GM23338 (cell line): ENCODE results near the gene IFNG. TPM values are rescaled to one million over a fixed set of nuclear protein-coding genes. Genes with fewer than 3 reads are reported as not detected.
A peak's percentile ranks its signal among the peaks of the same experiment; 100 is the strongest.

ENCODE experiments used
- ATAC-seq: fragments of 200-7000 bp; cut with Tn5 transposase; 3 replicates; pipeline ENCODE4 v1.9.1; 2020
- DNase-seq: peaks from one replicate; pipeline ENCODE4 v3.0.0-alpha.2; 2015; ENCODE audit warnings: low spot score
- H2AFZ ChIP-seq: fragments of 200-600 bp; sonication (generic); 2 replicates; pipeline ENCODE4 v1.8.0; 2016; ENCODE audit warnings: antibody characterized with exemption, mild to moderate bottlenecking, moderate library complexity
- H3F3A ChIP-seq: fragments of 200-600 bp; sonication (generic); replicated peaks from 2 replicates; pipeline ENCODE4 v1.8.0; 2017; ENCODE audit warnings: antibody characterized with exemption, mixed run types, low read depth
- H3K27ac ChIP-seq: fragments of 200-600 bp; sonication (generic); 2 replicates; pipeline ENCODE4 v1.6.1; 2016; ENCODE audit warnings: low read depth
- H3K27me3 ChIP-seq: fragments of 200-600 bp; sonication (generic); 2 replicates; pipeline ENCODE4 v1.8.0; 2016; ENCODE audit warnings: mild to moderate bottlenecking, mixed run types, moderate library complexity; ENCODE audit not compliant: insufficient read depth
- H3K36me3 ChIP-seq: fragments of 200-600 bp; sonication (generic); 2 replicates; pipeline ENCODE4 v1.8.0; 2016; ENCODE audit warnings: mild to moderate bottlenecking; ENCODE audit not compliant: insufficient read depth
- H3K4me1 ChIP-seq: fragments of 200-600 bp; sonication (generic); 2 replicates; pipeline ENCODE4 v1.8.0; 2016; ENCODE audit warnings: mild to moderate bottlenecking, moderate library complexity; ENCODE audit not compliant: insufficient read depth
- H3K4me2 ChIP-seq: fragments of 200-600 bp; sonication (generic); 2 replicates; pipeline ENCODE4 v1.7.1; 2017; ENCODE audit warnings: mixed run types
- H3K4me3 ChIP-seq: fragments of 200-600 bp; sonication (generic); 2 replicates; pipeline ENCODE4 v1.6.1; 2016; ENCODE audit warnings: mixed run types
- H3K79me2 ChIP-seq: fragments of 200-600 bp; sonication (generic); replicated peaks from 2 replicates; pipeline ENCODE4 v1.8.0; 2017; ENCODE audit warnings: mild to moderate bottlenecking; ENCODE audit not compliant: insufficient read depth
- H3K9me2 ChIP-seq: fragments of 200-600 bp; sonication (generic); 2 replicates; pipeline ENCODE4 v1.8.0; 2017; ENCODE audit not compliant: insufficient read depth
- H4K20me1 ChIP-seq: fragments of 200-600 bp; sonication (generic); replicated peaks from 2 replicates; pipeline ENCODE4 v1.8.0; 2017; ENCODE audit warnings: mild to moderate bottlenecking; ENCODE audit not compliant: insufficient read depth
- H3K27ac Mint-ChIP-seq: 2 replicates; pipeline ENCODE4 v1.8.0; 2020; ENCODE audit warnings: inconsistent platforms, mild to moderate bottlenecking, moderate library complexity, mixed read lengths
- H3K27me3 Mint-ChIP-seq: 3 replicates; pipeline ENCODE4 v1.8.0; 2022; ENCODE audit warnings: low read depth, mild to moderate bottlenecking, moderate library complexity, mixed read lengths, inconsistent platforms; ENCODE audit not compliant: insufficient read depth, poor library complexity
- H3K36me3 Mint-ChIP-seq: 3 replicates; pipeline ENCODE4 v1.8.0; 2021; ENCODE audit warnings: low read depth, mild to moderate bottlenecking, inconsistent platforms, moderate library complexity, mixed read lengths
- H3K4me1 Mint-ChIP-seq: 3 replicates; pipeline ENCODE4 v1.8.0; 2020; ENCODE audit warnings: mild to moderate bottlenecking, inconsistent platforms, mixed read lengths
- H3K4me3 Mint-ChIP-seq: 3 replicates; pipeline ENCODE4 v1.8.0; 2021; ENCODE audit warnings: moderate library complexity, mild to moderate bottlenecking, inconsistent platforms, mixed read lengths
- H3K9me3 Mint-ChIP-seq: 3 replicates; pipeline ENCODE4 v1.8.0; 2020; ENCODE audit warnings: moderate library complexity, mild to moderate bottlenecking, inconsistent platforms, mixed read lengths
- CREB1 ChIP-seq: fragments of 250-450 bp; sonication (Bioruptor Pico); IDR thresholded peaks from 2 replicates; pipeline ENCODE4 v1.5.0; 2020; ENCODE audit warnings: low read depth, mild to moderate bottlenecking, moderate library complexity
- CTCF ChIP-seq, 2 experiments: fragments of 200-600 bp in 1 of 2; sonication (generic) in 1 of 2; conservative IDR thresholded peaks; 2 replicates each; pipeline versions ENCODE4 v1.5.1 to v1.6.1; 2016 to 2017; ENCODE audit warnings: antibody characterized with exemption in 2 of 2, low read depth in 2 of 2, mild to moderate bottlenecking in 2 of 2, moderate library complexity in 1 of 2
- ETS1 ChIP-seq: IDR thresholded peaks from 2 replicates; pipeline ENCODE4 v1.6.1; 2016; ENCODE audit warnings: antibody characterized with exemption
- EZH2phosphoT487 ChIP-seq: fragments of 200-600 bp; sonication (generic); IDR thresholded peaks from one replicate; pipeline ENCODE4 v1.8.1; 2018; ENCODE audit warnings: antibody characterized with exemption; ENCODE audit not compliant: unreplicated experiment
- JUNB ChIP-seq: IDR thresholded peaks from one replicate; pipeline ENCODE4 v1.6.1; 2016; ENCODE audit warnings: antibody characterized with exemption; ENCODE audit not compliant: unreplicated experiment
- REST ChIP-seq: IDR thresholded peaks from one replicate; pipeline ENCODE4 v1.6.1; 2018; ENCODE audit warnings: antibody characterized with exemption; ENCODE audit not compliant: unreplicated experiment
- ZNF331 ChIP-seq: fragments of 250-450 bp; sonication (Bioruptor Pico); IDR thresholded peaks from 2 replicates; pipeline ENCODE4 v1.5.0; 2020; ENCODE audit warnings: low read depth, mild to moderate bottlenecking, moderate library complexity
- ZNF462 ChIP-seq: fragments of 250-450 bp; sonication (Bioruptor Pico); IDR thresholded peaks from 2 replicates; pipeline ENCODE4 v1.5.0; 2020; ENCODE audit warnings: mild to moderate bottlenecking, moderate library complexity
- polyA plus RNA-seq: library from polyadenylated mRNA; unstranded; fragments of >200 nt; fragmentation: Nextera tagmentation; extraction: Ambion mirVana; gene quantifications from 2 replicates; pipeline ENCODE4 v1.2.1, GENCODE V29; 2016
- total RNA-seq: library from RNA; depleted of rRNA; stranded (reverse); fragments of >200 nt; shearing (Covaris generic); gene quantifications from 2 replicates; pipeline ENCODE4 v1.2.3, GENCODE V29; 2014

Gene IFNG
- total and polyA plus RNA-seq, 2 experiments from 2014 or later: not detected

GRCh38 chr12:68178774-68179439 is 19.4 kb upstream of the IFNG start:
- no peaks in the 10 kb centered on the region for H3K9me3 Mint-ChIP-seq
- Histone ChIP-seq H4K20me1 (no peaks in the 10 kb centered on the region), H3K4me2 (no peak overlapping the region), H3K27me3 (no peaks in the 10 kb centered on the region), H3K36me3 (no peaks in the 10 kb centered on the region), H2AFZ (peak overlapping the region; percentile 66; the same call in 1 of the 2 replicates), H3K79me2 (no peaks in the 10 kb centered on the region), H3K27ac (no peak overlapping the region), H3K4me3 (no peak overlapping the region), H3K4me1 (no peaks in the 10 kb centered on the region), H3K9me2 (no peaks in the 10 kb centered on the region; the same call in 1 of the 2 replicates), H3F3A (no peaks in the 10 kb centered on the region)
- DNase-seq: no peak
- H3K27me3 Mint-ChIP-seq: no peaks in the 10 kb centered on the region
- H3K4me1 Mint-ChIP-seq: peaks cover 3% of the 10 kb centered on the region; the same call in 1 of the 3 replicates
- H3K27ac Mint-ChIP-seq: no peak overlapping the region
- H3K4me3 Mint-ChIP-seq: no peak overlapping the region
- H3K36me3 Mint-ChIP-seq: no peaks in the 10 kb centered on the region
- no peak for ATAC-seq
- no peak for TF ChIP-seq CREB1 (CRISPR knock-in tag)
- no peak for TF ChIP-seq ZNF331

GRCh38 chr12:68178184-68178583 is 18.6 kb upstream of the IFNG start:
- Histone ChIP-seq H3K9me2 (no peaks in the 10 kb centered on the region; the same call in 1 of the 2 replicates), H3K4me1 (no peaks in the 10 kb centered on the region), H4K20me1 (no peaks in the 10 kb centered on the region), H3K36me3 (no peaks in the 10 kb centered on the region), H3K4me3 (no peak overlapping the region), H3F3A (no peaks in the 10 kb centered on the region), H2AFZ (no peak overlapping the region), H3K4me2 (no peak overlapping the region), H3K79me2 (no peaks in the 10 kb centered on the region), H3K27me3 (no peaks in the 10 kb centered on the region), H3K27ac (no peak overlapping the region)
- Mint-ChIP-seq H3K36me3 (no peaks in the 10 kb centered on the region), H3K4me3 (no peak overlapping the region), H3K27ac (no peak overlapping the region), H3K4me1 (peaks cover 3% of the 10 kb centered on the region; the same call in 1 of the 3 replicates), H3K27me3 (no peaks in the 10 kb centered on the region), H3K9me3 (no peaks in the 10 kb centered on the region)
- no peak for DNase-seq
- no peak for ATAC-seq
- TF ChIP-seq EZH2phosphoT487 (no peak), ZNF331 (no peak), REST (no peak), CTCF (conservative IDR thresholded peaks at IDR 0.05; ENCODE audit: low read depth in 2 of 2) (no peak), ZNF462 (no peak), JUNB (no peak), ETS1 (no peak)
